Activated naive CD8-positive, alpha-beta T cell treated with anti-CD3 and anti-CD28 coated beads, Interleukin-2, amount 50 U/mL, for 24 hours (primary cell): ENCODE results near the gene ANO6.
A peak's percentile ranks its signal among the peaks of the same experiment; 100 is the strongest.
"Not testable (repeated sequence)": the region's sequence is repeated elsewhere in the genome, so short reads cannot be mapped to it uniquely, and the experiment has no call there.

Source experiments
- ATAC-seq: fragments of 150-1000 bp; cut with Tn5 transposase; one replicate; pipeline ENCODE4 v1.10.0; 2021
- DNase-seq: peaks from one replicate; pipeline ENCODE4 v3.0.0; 2021
- H3K27ac Mint-ChIP-seq: one replicate; pipeline ENCODE4 v1.8.0; 2021; ENCODE audit warnings: mild to moderate bottlenecking, mixed read lengths
- H3K27me3 Mint-ChIP-seq: one replicate; pipeline ENCODE4 v1.8.0; 2021; ENCODE audit warnings: mixed read lengths
- H3K36me3 Mint-ChIP-seq: one replicate; pipeline ENCODE4 v1.8.0; 2021; ENCODE audit warnings: low read depth, mixed read lengths
- H3K4me1 Mint-ChIP-seq: one replicate; pipeline ENCODE4 v1.8.0; 2021; ENCODE audit warnings: mixed read lengths
- H3K4me3 Mint-ChIP-seq: one replicate; pipeline ENCODE4 v1.8.0; 2021; ENCODE audit warnings: mild to moderate bottlenecking, moderate library complexity, mixed read lengths
- H3K9me3 Mint-ChIP-seq: one replicate; pipeline ENCODE4 v1.8.0; 2021; ENCODE audit warnings: mixed read lengths

The ANO6 gene

GRCh38 chr12:45363903-45364302 is 148.0 kb downstream of the ANO6 start:
- H3K36me3 Mint-ChIP-seq, result peaks cover 67% of the 10 kb centered on the region
- no peak for ATAC-seq

DNA sequence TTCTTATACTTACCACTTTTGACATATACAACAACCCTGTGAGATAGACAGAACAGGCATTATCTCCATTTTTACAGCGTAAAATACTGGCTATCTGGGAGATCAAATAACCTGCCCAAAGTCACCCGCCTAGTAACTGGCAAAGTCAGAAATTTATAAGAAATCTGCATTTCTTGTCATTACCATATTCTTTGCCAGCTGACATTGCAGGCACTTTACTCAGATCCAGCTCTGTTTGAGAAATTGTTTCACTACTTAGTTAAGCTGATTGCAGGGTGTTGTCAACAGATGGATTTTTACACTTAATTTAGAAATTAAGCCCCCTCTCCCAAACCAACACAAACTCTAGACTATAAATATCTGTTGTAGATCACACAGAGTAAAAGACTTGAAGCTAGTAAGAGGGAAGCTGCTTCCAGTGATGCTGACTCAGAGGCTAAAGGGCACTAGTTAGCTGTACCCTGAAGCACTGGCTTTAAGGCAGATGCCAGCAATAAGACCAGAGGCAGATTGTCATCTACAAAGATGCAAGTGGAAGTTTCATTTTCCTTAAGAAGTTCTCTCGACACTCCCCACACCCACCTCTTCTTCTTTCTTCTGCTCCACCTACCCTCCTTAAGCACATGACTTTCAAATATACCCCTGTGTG is 153.1 kb downstream of the ANO6 start:
- Mint-ChIP-seq H3K27me3 (no peaks in the 10 kb centered on the region), H3K4me3 (no peak overlapping the region), H3K36me3 (peaks cover 34% of the 10 kb centered on the region), H3K4me1 (peaks cover 1% of the 10 kb centered on the region), H3K9me3 (peaks cover 14% of the 10 kb centered on the region), H3K27ac (no peak overlapping the region)
- DNase-seq (no peak), ATAC-seq (peak; percentile 46)

More at GRCh38 chr12:45363903-45364302, 148.0 kb downstream of the ANO6 start:
- H3K4me3 Mint-ChIP-seq, result no peak overlapping the region
- H3K27ac Mint-ChIP-seq, result no peak overlapping the region
- no peak for DNase-seq
- H3K4me1 Mint-ChIP-seq, result peaks cover 1% of the 10 kb centered on the region
- peaks cover 33% of the 10 kb centered on the region for H3K9me3 Mint-ChIP-seq
- no peaks in the 10 kb centered on the region for H3K27me3 Mint-ChIP-seq

DNA sequence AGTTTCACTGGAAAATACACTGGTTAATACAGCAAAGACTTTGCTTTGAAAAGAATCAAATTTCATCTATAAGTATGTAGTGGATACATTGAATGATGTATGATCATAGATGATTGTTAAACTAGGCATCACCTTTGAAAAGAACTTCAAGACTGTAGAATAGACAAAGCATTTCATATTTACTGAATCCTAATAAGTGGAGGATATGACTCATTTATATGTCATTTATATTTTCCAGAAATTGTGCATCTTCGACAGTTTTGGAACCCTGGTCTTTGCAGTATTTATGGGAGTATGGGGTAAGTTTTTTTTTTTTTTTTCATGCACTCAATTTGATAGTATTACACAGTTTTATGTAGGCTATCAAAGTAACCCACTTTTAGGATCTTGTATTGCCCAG is 161.9 kb downstream of the ANO6 start:
- Mint-ChIP-seq H3K27me3 (no peaks in the 10 kb centered on the region), H3K4me3 (no peak overlapping the region), H3K36me3 (peaks cover 18% of the 10 kb centered on the region), H3K4me1 (no peaks in the 10 kb centered on the region), H3K27ac (no peak overlapping the region), H3K9me3 (no peaks in the 10 kb centered on the region)
- DNase-seq (no peak), ATAC-seq (no peak)

GRCh38 chr12:45379261-45379660 is 163.4 kb downstream of the ANO6 start:
- H3K27ac Mint-ChIP-seq, result no peak overlapping the region
- no peak for ATAC-seq
- H3K4me3 Mint-ChIP-seq, result no peak overlapping the region
- H3K9me3 Mint-ChIP-seq, result no peaks in the 10 kb centered on the region
- no peak for DNase-seq
- no peaks in the 10 kb centered on the region for H3K4me1 Mint-ChIP-seq
- H3K27me3 Mint-ChIP-seq, result no peaks in the 10 kb centered on the region
- peaks cover 26% of the 10 kb centered on the region for H3K36me3 Mint-ChIP-seq

DNA sequence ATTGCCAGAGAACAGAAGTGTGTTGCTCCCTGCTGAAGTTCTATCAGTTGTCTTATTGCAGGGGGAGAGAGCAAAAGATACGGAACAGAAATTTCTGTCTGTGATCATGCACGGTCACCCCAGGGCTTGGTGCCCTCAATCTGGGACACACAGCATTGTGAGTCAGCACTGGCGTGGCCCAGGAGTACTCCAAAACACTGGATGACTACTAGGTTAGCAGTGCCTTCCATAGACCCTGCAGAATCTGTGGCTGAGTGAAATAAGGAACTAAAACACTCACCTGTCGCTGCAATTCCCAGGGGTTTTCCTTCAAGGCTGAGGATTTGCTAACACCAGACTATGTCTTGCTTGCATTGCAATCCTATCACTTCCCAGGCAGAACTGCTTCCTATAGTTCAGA is 165.5 kb downstream of the ANO6 start:
- H3K27me3 Mint-ChIP-seq, result no peaks in the 10 kb centered on the region
- no peak overlapping the region for H3K27ac Mint-ChIP-seq
- DNase-seq (no peak), ATAC-seq (no peak)
- peaks cover 34% of the 10 kb centered on the region for H3K36me3 Mint-ChIP-seq
- H3K4me1 Mint-ChIP-seq, result no peaks in the 10 kb centered on the region
- H3K4me3 Mint-ChIP-seq, result no peak overlapping the region
- H3K9me3 Mint-ChIP-seq, result no peaks in the 10 kb centered on the region

- no peak overlapping the region for H3K4me3 Mint-ChIP-seq
- DNase-seq (no peak), ATAC-seq (no peak)
- H3K27me3 Mint-ChIP-seq, result no peaks in the 10 kb centered on the region
- H3K4me1 Mint-ChIP-seq, result no peaks in the 10 kb centered on the region
- H3K9me3 Mint-ChIP-seq, result peaks cover 5% of the 10 kb centered on the region
- no peak overlapping the region for H3K27ac Mint-ChIP-seq
- H3K36me3 Mint-ChIP-seq, result peaks cover 39% of the 10 kb centered on the region
Measured at GRCh38 chr12:45388545-45388944, 172.7 kb downstream of the ANO6 start.

DNA sequence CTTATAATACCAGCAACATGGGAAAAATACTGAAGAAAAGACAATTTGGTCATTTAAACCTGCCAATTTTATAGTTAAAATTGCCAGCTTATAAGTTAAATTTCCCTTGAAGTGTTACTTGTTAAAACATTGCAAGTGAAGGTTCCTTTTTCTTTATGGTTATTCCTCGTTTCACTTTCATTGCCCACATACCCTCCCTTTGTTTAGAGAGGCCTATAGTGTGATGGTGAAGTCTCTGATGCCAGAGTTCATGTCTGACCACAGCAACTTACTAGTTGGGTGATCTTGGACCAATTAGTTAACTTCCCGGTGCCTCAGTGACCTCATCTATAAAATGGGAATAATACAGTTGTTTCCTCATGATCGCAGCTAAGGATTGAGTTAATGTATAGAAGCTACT is 173.5 kb downstream of the ANO6 start:
- H3K27ac Mint-ChIP-seq, result no peak overlapping the region
- DNase-seq, result no peak
- no peak overlapping the region for H3K4me3 Mint-ChIP-seq
- no peaks in the 10 kb centered on the region for H3K27me3 Mint-ChIP-seq
- no peaks in the 10 kb centered on the region for H3K4me1 Mint-ChIP-seq
- H3K36me3 Mint-ChIP-seq, result peaks cover 37% of the 10 kb centered on the region
- ATAC-seq, result no peak
- peaks cover 5% of the 10 kb centered on the region for H3K9me3 Mint-ChIP-seq

- H3K27me3 Mint-ChIP-seq, H3K27ac Mint-ChIP-seq, ATAC-seq, H3K4me3 Mint-ChIP-seq, H3K4me1 Mint-ChIP-seq, DNase-seq: not testable (repeated sequence)
- H3K9me3 Mint-ChIP-seq, result peaks cover 18% of the 10 kb centered on the region
- H3K36me3 Mint-ChIP-seq, result peaks cover 19% of the 10 kb centered on the region
Measured at GRCh38 chr12:45397499-45397898, 181.6 kb downstream of the ANO6 start.

DNA sequence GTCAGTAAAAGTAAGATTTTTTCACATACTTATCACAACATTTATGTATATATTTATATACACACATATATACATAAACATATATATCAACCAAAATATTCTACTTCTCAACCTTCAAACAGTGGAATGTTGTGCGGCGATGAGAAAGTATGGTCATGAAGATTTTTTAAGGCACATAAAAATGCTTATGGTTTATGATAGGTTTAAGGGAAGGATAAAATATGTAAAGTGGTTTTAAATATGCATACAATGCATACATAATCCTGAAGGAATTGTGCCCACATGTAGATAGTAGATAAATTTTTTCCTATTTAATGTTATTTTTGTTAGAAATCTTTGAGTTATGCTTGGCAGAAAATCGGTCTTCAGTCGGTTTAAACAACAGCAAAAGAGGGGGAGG is 182.7 kb downstream of the ANO6 start:
- DNase-seq (no peak), ATAC-seq (no peak)
- Mint-ChIP-seq H3K27ac (no peak overlapping the region), H3K36me3 (peaks cover 13% of the 10 kb centered on the region), H3K27me3 (no peaks in the 10 kb centered on the region), H3K4me1 (no peaks in the 10 kb centered on the region), H3K4me3 (no peak overlapping the region), H3K9me3 (peaks cover 13% of the 10 kb centered on the region)

DNA sequence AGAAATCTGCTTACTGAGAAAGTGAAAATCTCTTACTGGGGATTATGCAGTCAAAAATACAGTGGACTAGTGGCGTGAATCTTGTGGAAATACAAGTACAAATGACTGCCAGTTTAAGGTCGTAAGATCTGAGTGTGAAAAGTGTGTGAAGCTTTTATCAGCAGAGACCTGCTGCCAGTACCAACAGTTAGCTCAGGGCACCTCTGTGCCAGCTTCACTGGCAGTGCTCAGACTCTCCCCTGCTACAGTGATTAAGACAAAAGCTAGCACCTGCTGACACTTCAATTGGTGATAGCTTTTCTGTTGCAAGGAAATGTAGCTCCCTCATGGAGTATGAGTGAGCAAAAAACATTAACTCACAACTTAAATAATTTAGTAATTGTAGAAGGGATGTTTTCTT is 185.1 kb downstream of the ANO6 start:
- DNase-seq (no peak), ATAC-seq (no peak)
- Mint-ChIP-seq H3K9me3 (peaks cover 9% of the 10 kb centered on the region), H3K27me3 (no peaks in the 10 kb centered on the region), H3K4me3 (no peak overlapping the region), H3K4me1 (no peaks in the 10 kb centered on the region), H3K36me3 (peaks cover 12% of the 10 kb centered on the region), H3K27ac (no peak overlapping the region)

- no peak for ATAC-seq
- no peaks in the 10 kb centered on the region for H3K4me1 Mint-ChIP-seq
- H3K9me3 Mint-ChIP-seq, result no peaks in the 10 kb centered on the region
- no peak overlapping the region for H3K27ac Mint-ChIP-seq
- H3K27me3 Mint-ChIP-seq, result no peaks in the 10 kb centered on the region
- DNase-seq, result no peak
- no peak overlapping the region for H3K4me3 Mint-ChIP-seq
- peaks cover 12% of the 10 kb centered on the region for H3K36me3 Mint-ChIP-seq
Measured at GRCh38 chr12:45402288-45402687, 186.4 kb downstream of the ANO6 start.

DNA sequence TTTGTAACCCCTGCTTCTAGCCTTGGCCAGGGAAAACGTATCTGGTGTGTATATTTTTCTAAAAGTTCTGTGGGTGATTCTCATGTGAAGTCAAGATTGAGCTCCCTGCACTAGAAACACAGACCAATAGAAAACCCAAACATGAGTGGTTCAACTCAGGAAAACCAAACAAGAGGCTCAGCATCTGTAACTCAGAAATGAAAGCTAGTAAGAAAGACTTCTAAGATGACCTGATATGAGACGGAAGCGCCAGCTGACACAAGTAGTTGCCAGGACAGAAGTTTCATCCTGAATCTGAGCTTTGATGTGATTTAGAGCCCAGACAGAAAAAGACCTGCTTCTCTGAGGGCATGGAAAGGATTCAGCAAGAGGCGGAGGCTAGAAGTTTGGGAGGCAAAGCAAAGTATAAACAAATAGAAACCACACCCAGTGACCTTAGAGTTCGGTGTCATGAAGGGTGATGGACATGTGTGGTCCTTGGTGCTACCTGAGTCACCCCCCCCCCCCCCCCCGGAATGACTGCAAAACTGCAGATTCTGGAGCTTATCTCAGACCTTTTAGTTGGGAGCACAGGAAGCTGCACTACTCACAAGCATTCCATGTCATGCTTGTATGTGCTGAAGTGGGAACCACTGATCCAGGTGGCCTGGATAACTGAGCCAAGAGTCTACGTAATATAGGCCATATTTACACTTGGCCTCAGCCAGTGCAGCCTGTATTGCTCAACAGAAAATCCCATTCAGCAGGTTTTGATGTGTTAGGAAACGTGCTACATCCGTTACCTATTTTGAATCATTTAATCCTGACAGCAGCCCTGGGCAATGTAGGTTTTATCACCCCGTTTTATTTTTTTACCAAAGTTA is 191.3 kb downstream of the ANO6 start:
- DNase-seq (no peak), ATAC-seq (no peak)
- H3K4me3 Mint-ChIP-seq, result no peak overlapping the region
- H3K9me3 Mint-ChIP-seq, result no peaks in the 10 kb centered on the region
- no peak overlapping the region for H3K27ac Mint-ChIP-seq
- no peaks in the 10 kb centered on the region for H3K27me3 Mint-ChIP-seq
- no peaks in the 10 kb centered on the region for H3K4me1 Mint-ChIP-seq
- peaks cover 19% of the 10 kb centered on the region for H3K36me3 Mint-ChIP-seq

GRCh38 chr12:45407981-45408728 is 192.3 kb downstream of the ANO6 start:
- ATAC-seq, result no peak
- H3K9me3 Mint-ChIP-seq, result no peaks in the 10 kb centered on the region
- H3K36me3 Mint-ChIP-seq, result peaks cover 14% of the 10 kb centered on the region

GRCh38 chr12:45408729-45409114 is 192.8 kb downstream of the ANO6 start:
- ATAC-seq, result no peak
- Mint-ChIP-seq H3K27me3 (no peaks in the 10 kb centered on the region), H3K4me3 (no peak overlapping the region), H3K36me3 (peaks cover 14% of the 10 kb centered on the region), H3K9me3 (no peaks in the 10 kb centered on the region), H3K27ac (no peak overlapping the region), H3K4me1 (no peaks in the 10 kb centered on the region)
- DNase-seq, result no peak

More at GRCh38 chr12:45407981-45408728, 192.3 kb downstream of the ANO6 start:
- Mint-ChIP-seq H3K4me3 (no peak overlapping the region), H3K4me1 (no peaks in the 10 kb centered on the region), H3K27me3 (no peaks in the 10 kb centered on the region), H3K27ac (no peak overlapping the region)
- DNase-seq, result no peak

- Mint-ChIP-seq H3K9me3 (no peaks in the 10 kb centered on the region), H3K27me3 (no peaks in the 10 kb centered on the region), H3K27ac (no peak overlapping the region), H3K36me3 (peaks cover 11% of the 10 kb centered on the region), H3K4me1 (no peaks in the 10 kb centered on the region), H3K4me3 (no peak overlapping the region)
- no peak for DNase-seq
- no peak for ATAC-seq
Measured at GRCh38 chr12:45409966-45410365, 194.1 kb downstream of the ANO6 start.
